HG02885 (cell line): ENCODE results near the gene CMPK1.

ENCODE experiments used
- ATAC-seq: cut with Tn5 transposase; IDR thresholded peaks from one replicate; pipeline ENCODE4 v1.9.1; 2021; ENCODE audit warnings: mild to moderate bottlenecking; ENCODE audit not compliant: unreplicated experiment, poor library complexity

Gene CMPK1

GRCh38 chr1:47390843-47391242, 57.3 kb downstream of the CMPK1 start:
- ATAC-seq: no peak

- ATAC-seq: no peak
These were observed 59.6 kb downstream of the CMPK1 start for GRCh38 chr1:47393141-47393540.

GRCh38 chr1:47395433-47395832, 61.8 kb downstream of the CMPK1 start:
- ATAC-seq: no peak

GRCh38 chr1:47396671-47397196, 63.1 kb downstream of the CMPK1 start:
- no peak for ATAC-seq

- no peak for ATAC-seq
These were observed 65.7 kb downstream of the CMPK1 start for GRCh38 chr1:47399138-47399845.

GRCh38 chr1:47399846-47400155, 66.2 kb downstream of the CMPK1 start:
- ATAC-seq: no peak

GRCh38 chr1:47401761-47402160, 68.2 kb downstream of the CMPK1 start:
- ATAC-seq: no peak

- ATAC-seq: no peak
These were observed 69.0 kb downstream of the CMPK1 start for GRCh38 chr1:47402591-47402990.

- ATAC-seq: no peak
These were observed 69.8 kb downstream of the CMPK1 start for GRCh38 chr1:47403321-47403910.

- ATAC-seq: no peak
These were observed 72.1 kb downstream of the CMPK1 start for GRCh38 chr1:47405697-47406096.

GRCh38 chr1:47406966-47407365, 73.4 kb downstream of the CMPK1 start:
- ATAC-seq: no peak

GRCh38 chr1:47407481-47407880, 73.9 kb downstream of the CMPK1 start:
- ATAC-seq: no peak

GRCh38 chr1:47409311-47410067, 75.9 kb downstream of the CMPK1 start:
- no peak for ATAC-seq

- no peak for ATAC-seq
These were observed 76.5 kb downstream of the CMPK1 start for GRCh38 chr1:47410068-47410455.

GRCh38 chr1:47411436-47411835, 77.8 kb downstream of the CMPK1 start:
- no peak for ATAC-seq

- no peak for ATAC-seq
These were observed 78.8 kb downstream of the CMPK1 start for GRCh38 chr1:47412437-47412836.

- ATAC-seq: no peak
These were observed 82.2 kb downstream of the CMPK1 start, which contains the start of gene FOXE3 for GRCh38 chr1:47415728-47416318. FOXE3 (plus strand) TSS chr1:47416285; CDS start chr1:47416316, 31 bp downstream.

GRCh38 chr1:47416319-47417169, 83.0 kb downstream of the CMPK1 start:
- ATAC-seq: no peak

GRCh38 chr1:47417170-47418044, 83.8 kb downstream of the CMPK1 start:
- ATAC-seq: no peak
